Stomach smooth muscle (tissue), 2 donors: Measurements from ENCODE around the gene GCA.
A peak's percentile ranks its signal among the peaks of the same experiment; 100 is the strongest.

Source experiments
- H3K27ac ChIP-seq: one replicate; pipeline ENCODE4 v1.7.0; 2013; ENCODE audit warnings: mild to moderate bottlenecking, low read length, inconsistent platforms
- H3K27me3 ChIP-seq, 2 donors: one replicate each; pipeline ENCODE4 v1.7.0; 2013; ENCODE audit warnings: low read length in 2 of 2; ENCODE audit not compliant: insufficient read depth in 2 of 2, control insufficient read depth in 1 of 2
- H3K36me3 ChIP-seq, 2 donors: one replicate each; pipeline ENCODE4 v1.7.0; 2013; ENCODE audit warnings: low read length in 2 of 2; ENCODE audit not compliant: control insufficient read depth in 2 of 2, insufficient read depth in 2 of 2
- H3K4me1 ChIP-seq: one replicate; pipeline ENCODE4 v1.7.0; 2013; ENCODE audit warnings: low read length; ENCODE audit not compliant: control insufficient read depth, insufficient read depth
- H3K4me3 ChIP-seq, 2 donors: one replicate each; pipeline ENCODE4 v1.7.0; 2013; ENCODE audit warnings: low read length in 2 of 2
- H3K9ac ChIP-seq, 2 donors: one replicate each; pipeline ENCODE4 v1.7.0; 2013; ENCODE audit warnings: low read length in 2 of 2, mild to moderate bottlenecking in 1 of 2
- H3K9me3 ChIP-seq, 2 donors: one replicate each; pipeline ENCODE4 v1.7.0; 2013; ENCODE audit warnings: low read length in 2 of 2; ENCODE audit not compliant: control insufficient read depth in 2 of 2
- donor health status: healthy.
- donor health status: Pancreatic carcinoma.

Gene GCA

GRCh38 chr2:162312853-162313252, 31.1 kb upstream of the GCA start:
- H3K27me3 ChIP-seq: no peaks in the 10 kb centered on the region
- no peak overlapping the region for H3K9ac ChIP-seq
- no peaks in the 10 kb centered on the region for H3K36me3 ChIP-seq
- H3K4me1 ChIP-seq: no peaks in the 10 kb centered on the region
- no peak overlapping the region for H3K27ac ChIP-seq
- H3K9me3 ChIP-seq: no peaks in the 10 kb centered on the region
- H3K4me3 ChIP-seq: no peak overlapping the region

GRCh38 chr2:162315938-162316337, 28.0 kb upstream of the GCA start:
- H3K27me3 ChIP-seq: no peaks in the 10 kb centered on the region
- H3K4me3 ChIP-seq: peak overlapping the region; percentile 3
- H3K27ac ChIP-seq: no peak overlapping the region
- H3K9ac ChIP-seq: no peak overlapping the region
- H3K4me1 ChIP-seq: peaks cover 5% of the 10 kb centered on the region
- no peaks in the 10 kb centered on the region for H3K36me3 ChIP-seq
- H3K9me3 ChIP-seq: no peaks in the 10 kb centered on the region

- Histone ChIP-seq H3K9ac (no peak overlapping the region), H3K4me3 (peak overlapping the region; percentile 3 to 75), H3K27ac (no peak overlapping the region), H3K36me3 (no peaks in the 10 kb centered on the region), H3K27me3 (no peaks in the 10 kb centered on the region), H3K4me1 (peaks cover 5% of the 10 kb centered on the region), H3K9me3 (no peaks in the 10 kb centered on the region)
Measured at GRCh38 chr2:162316590-162316989, 27.3 kb upstream of the GCA start.

GRCh38 chr2:162317058-162317742, 26.7 kb upstream of the GCA start:
- H3K4me1 ChIP-seq: peaks cover 5% of the 10 kb centered on the region
- H3K4me3 ChIP-seq: peak overlapping the region; percentile 75 to 90
- H3K27me3 ChIP-seq: no peaks in the 10 kb centered on the region
- peak overlapping the region in 1 of 2 donors; percentile 65 for H3K9ac ChIP-seq
- no peak overlapping the region for H3K27ac ChIP-seq
- H3K36me3 ChIP-seq: no peaks in the 10 kb centered on the region
- H3K9me3 ChIP-seq: no peaks in the 10 kb centered on the region

GRCh38 chr2:162317861-162318327, 26.0 kb upstream of the GCA start:
- H3K4me1 ChIP-seq: peaks cover 5% of the 10 kb centered on the region
- peak overlapping the region; percentile 69 for H3K27ac ChIP-seq
- H3K36me3 ChIP-seq: no peaks in the 10 kb centered on the region
- H3K27me3 ChIP-seq: no peaks in the 10 kb centered on the region
- no peaks in the 10 kb centered on the region for H3K9me3 ChIP-seq
- H3K4me3 ChIP-seq: peak overlapping the region; percentile 75 to 90
- peak overlapping the region; percentile 65 to 80 for H3K9ac ChIP-seq

GRCh38 chr2:162318328-162319180, 25.4 kb upstream of the GCA start, which contains the start of gene IFIH1:
Gene IFIH1 (minus strand): TSS chr2:162318684. CDS start chr2:162318307, 377 bp downstream.
- no peaks in the 10 kb centered on the region for H3K36me3 ChIP-seq
- H3K9ac ChIP-seq: peak within 1 kb of the TSS; percentile 65 to 80
- peak within 1 kb of the TSS; percentile 75 to 90 for H3K4me3 ChIP-seq
- no peaks in the 10 kb centered on the region for H3K9me3 ChIP-seq
- H3K27ac ChIP-seq: peak within 1 kb of the TSS; percentile 69
- no peaks in the 10 kb centered on the region for H3K27me3 ChIP-seq
- peaks cover 5% of the 10 kb centered on the region for H3K4me1 ChIP-seq

GRCh38 chr2:162320864-162321517, 22.9 kb upstream of the GCA start:
- no peaks in the 10 kb centered on the region for H3K9me3 ChIP-seq
- no peaks in the 10 kb centered on the region for H3K27me3 ChIP-seq
- no peaks in the 10 kb centered on the region for H3K36me3 ChIP-seq
- H3K9ac ChIP-seq: no peak overlapping the region
- no peak overlapping the region for H3K4me3 ChIP-seq
- peaks cover 5% of the 10 kb centered on the region for H3K4me1 ChIP-seq
- no peak overlapping the region for H3K27ac ChIP-seq

GRCh38 chr2:162324953-162325352, 19.0 kb upstream of the GCA start:
- no peak overlapping the region for H3K9ac ChIP-seq
- no peak overlapping the region for H3K27ac ChIP-seq
- H3K4me3 ChIP-seq: no peak overlapping the region
- H3K27me3 ChIP-seq: no peaks in the 10 kb centered on the region
- no peaks in the 10 kb centered on the region for H3K36me3 ChIP-seq
- H3K4me1 ChIP-seq: no peaks in the 10 kb centered on the region
- H3K9me3 ChIP-seq: no peaks in the 10 kb centered on the region

GRCh38 chr2:162327134-162327769, 16.7 kb upstream of the GCA start:
- Histone ChIP-seq H3K27ac (no peak overlapping the region), H3K9me3 (no peaks in the 10 kb centered on the region), H3K4me1 (no peaks in the 10 kb centered on the region), H3K27me3 (no peaks in the 10 kb centered on the region), H3K4me3 (no peak overlapping the region), H3K9ac (no peak overlapping the region), H3K36me3 (no peaks in the 10 kb centered on the region)

- Histone ChIP-seq H3K27me3 (no peaks in the 10 kb centered on the region), H3K27ac (no peak overlapping the region)
Measured at GRCh38 chr2:162327806-162328205, 16.1 kb upstream of the GCA start.

More at GRCh38 chr2:162327806-162328205, 16.1 kb upstream of the GCA start:
- no peak overlapping the region for H3K4me3 ChIP-seq
- no peaks in the 10 kb centered on the region for H3K36me3 ChIP-seq
- H3K9ac ChIP-seq: no peak overlapping the region
- no peaks in the 10 kb centered on the region for H3K4me1 ChIP-seq
- no peaks in the 10 kb centered on the region for H3K9me3 ChIP-seq
